SJCRH30 (cell line): Measurements from ENCODE around the gene NETO2. TPM values are rescaled to one million over a fixed set of nuclear protein-coding genes. Genes with fewer than 3 reads are reported as not detected.

Experiments
- DNase-seq, 2 experiments: peaks; one replicate each; pipeline ENCODE4 v3.0.0-alpha.2; 2015 to 2020
- H3K27ac ChIP-seq: fragments of 250-450 bp; sonication (Bioruptor Pico); 2 replicates; pipeline ENCODE4 v1.5.1; 2020; ENCODE audit warnings: mild to moderate bottlenecking, moderate library complexity
- H3K27me3 ChIP-seq: fragments of 250-450 bp; sonication (Bioruptor Pico); 2 replicates; pipeline ENCODE4 v1.5.1; 2020; ENCODE audit warnings: mild to moderate bottlenecking, moderate library complexity
- H3K36me3 ChIP-seq: fragments of 250-450 bp; sonication (Bioruptor Pico); 2 replicates; pipeline ENCODE4 v1.5.1; 2020; ENCODE audit warnings: mild to moderate bottlenecking, moderate library complexity
- H3K4me1 ChIP-seq: fragments of 250-450 bp; sonication (Bioruptor Pico); 2 replicates; pipeline ENCODE4 v1.5.1; 2020; ENCODE audit warnings: mild to moderate bottlenecking, moderate library complexity
- H3K4me3 ChIP-seq: fragments of 250-450 bp; sonication (Bioruptor Pico); 2 replicates; pipeline ENCODE4 v1.5.1; 2020; ENCODE audit warnings: mild to moderate bottlenecking, moderate library complexity
- H3K9me3 ChIP-seq: fragments of 250-450 bp; sonication (Bioruptor Pico); replicated peaks from 2 replicates; pipeline ENCODE4 v1.5.1; 2020; ENCODE audit warnings: mild to moderate bottlenecking, moderate library complexity
- total RNA-seq: library from RNA; depleted of rRNA; stranded (reverse); fragments of >200 nt; shearing (Covaris generic); gene quantifications from 2 replicates; pipeline ENCODE4 v1.2.3, GENCODE V29; 2014; rRNA removed

The NETO2 gene
- total RNA-seq, 1 experiment from 2014 or later = 34.6 TPM

DNA sequence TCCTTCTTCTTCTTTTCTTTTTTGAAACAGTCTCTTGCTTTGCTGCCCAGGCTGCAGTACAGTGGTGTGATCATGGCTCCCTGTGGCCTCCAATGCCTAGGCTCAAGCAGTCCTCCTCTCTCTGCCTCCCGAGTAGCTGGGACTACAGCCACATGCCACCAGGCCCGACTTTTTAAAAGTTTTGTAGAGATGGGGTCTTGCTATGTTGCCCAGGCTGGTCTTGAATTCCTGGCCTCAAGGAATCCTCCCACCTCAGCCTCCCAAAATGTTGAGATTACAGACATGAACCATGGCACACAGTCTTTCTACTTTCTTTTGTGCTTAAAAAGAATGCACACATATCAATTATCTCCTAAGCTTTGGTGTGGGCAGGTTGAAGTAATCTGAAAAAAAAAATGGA lies 109.3 kb downstream of the NETO2 start:
- Histone ChIP-seq H3K4me3 (no peak overlapping the region), H3K27ac (no peak overlapping the region), H3K4me1 (no peaks in the 10 kb centered on the region), H3K36me3 (no peaks in the 10 kb centered on the region), H3K27me3 (peaks cover 5% of the 10 kb centered on the region; the same call in 1 of the 2 replicates), H3K9me3 (no peaks in the 10 kb centered on the region)
- DNase-seq = no peak

DNA sequence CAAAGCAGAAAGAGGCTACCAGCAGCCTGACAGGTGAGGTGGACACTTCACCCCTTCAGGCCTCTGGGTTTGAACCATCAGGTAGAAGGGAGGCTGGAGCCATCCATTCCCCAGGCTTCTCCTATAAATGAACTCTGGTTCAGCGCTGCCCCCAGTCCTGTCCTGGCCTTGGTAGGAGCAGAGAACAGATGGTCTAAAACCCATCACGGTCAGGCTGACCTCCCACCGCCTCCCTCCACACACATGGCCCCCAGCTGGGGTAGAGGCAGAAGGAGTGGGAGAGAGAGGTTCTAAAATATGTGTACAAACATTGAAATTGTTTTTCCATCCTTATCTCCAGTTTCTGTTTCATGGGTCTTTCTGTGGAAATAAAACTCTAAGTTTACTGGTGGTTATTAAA lies 110.6 kb downstream of the NETO2 start:
- no peak overlapping the region for H3K4me3 ChIP-seq
- DNase-seq = no peak
- no peaks in the 10 kb centered on the region for H3K4me1 ChIP-seq
- no peaks in the 10 kb centered on the region for H3K9me3 ChIP-seq
- H3K27ac ChIP-seq = no peak overlapping the region
- peaks cover 5% of the 10 kb centered on the region; the same call in 1 of the 2 replicates for H3K27me3 ChIP-seq
- no peaks in the 10 kb centered on the region for H3K36me3 ChIP-seq

DNA sequence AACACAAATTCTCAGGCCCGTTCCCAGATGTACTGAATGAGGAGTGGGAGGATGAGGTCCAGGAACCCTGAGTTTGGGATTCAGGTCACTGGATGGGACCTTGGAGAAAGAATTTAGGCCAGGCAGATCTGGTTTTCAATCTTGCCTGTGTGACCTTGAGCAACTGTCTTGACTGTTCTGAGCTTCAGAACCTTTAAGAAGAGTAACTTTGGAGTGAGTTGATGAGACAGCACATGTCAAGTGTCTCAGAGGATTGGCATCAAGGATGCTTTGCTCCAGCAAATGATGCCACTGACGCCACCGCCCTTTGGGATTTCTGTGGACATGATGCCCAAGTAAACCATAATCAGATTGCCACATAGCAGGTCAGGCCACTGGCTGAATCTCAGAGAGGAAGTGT lies 114.0 kb downstream of the NETO2 start:
- H3K27me3 ChIP-seq = no peaks in the 10 kb centered on the region
- H3K36me3 ChIP-seq = no peaks in the 10 kb centered on the region
- no peaks in the 10 kb centered on the region for H3K9me3 ChIP-seq
- H3K4me3 ChIP-seq = no peak overlapping the region
- H3K4me1 ChIP-seq = no peaks in the 10 kb centered on the region
- DNase-seq = no peak
- no peak overlapping the region for H3K27ac ChIP-seq

DNA sequence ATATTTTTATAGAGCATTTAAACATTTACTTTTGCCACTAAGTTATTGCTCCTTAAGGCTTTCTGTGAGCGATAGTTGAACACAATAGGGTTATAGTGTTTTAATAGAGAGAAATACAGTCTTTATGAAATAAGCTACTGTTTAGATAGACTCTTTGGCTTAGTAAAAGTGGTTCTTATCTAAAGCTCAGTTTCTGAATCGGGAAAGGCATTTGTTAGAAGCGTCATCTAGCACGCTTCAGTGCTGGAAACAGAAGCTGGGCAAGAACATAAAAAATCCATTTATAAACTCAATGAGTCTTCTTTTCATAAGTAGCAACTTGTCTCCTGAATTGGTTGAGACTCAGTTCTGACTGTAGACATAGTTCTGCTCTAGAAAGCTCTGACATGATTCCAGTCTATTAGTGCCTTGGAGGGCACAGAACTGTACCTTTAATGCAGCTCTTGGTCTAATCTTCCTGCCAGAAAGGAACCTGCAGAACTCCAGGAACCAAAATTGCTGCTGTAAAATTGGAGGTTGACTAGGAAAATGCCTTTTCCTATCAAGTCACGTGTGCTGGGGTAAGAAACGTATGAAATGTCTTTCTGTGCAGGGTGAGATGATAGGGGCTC lies 114.9 kb downstream of the NETO2 start:
- Histone ChIP-seq H3K27me3 (no peaks in the 10 kb centered on the region), H3K4me1 (no peaks in the 10 kb centered on the region), H3K36me3 (no peaks in the 10 kb centered on the region), H3K27ac (no peak overlapping the region), H3K4me3 (no peak overlapping the region), H3K9me3 (no peaks in the 10 kb centered on the region)
- no peak for DNase-seq

Other genes starting within 250 kb of the NETO2 start
- gene DNAJA2, start 170.3 kb downstream of the NETO2 start, total RNA-seq = 86.4 and 90.9 TPM in 2 replicates